ACHN (cell line): ENCODE data around the gene RPS6KA5.

Experiments
- DNase-seq: peaks from one replicate; pipeline ENCODE4 v3.0.0-alpha.2; 2015
- in situ Hi-C: cut with HindIII; loops from 2 replicates; pipeline ENCODE4 v1.10.0; 2017; ENCODE audit warnings: low sequenced_read_pairs, low pct_ligation_motif_present, low pct_unique_long_range_greater_than_20kb

The RPS6KA5 gene

GRCh38 chr14:91075553-91075952 is 15.1 kb upstream of the RPS6KA5 start:
- in situ Hi-C loops: no loop called here
- no peak for DNase-seq

- in situ Hi-C loops: no loop called here
These were observed 10.1 kb upstream of the RPS6KA5 start for GRCh38 chr14:91070572-91070971.

GRCh38 chr14:91068642-91069041 is 8.2 kb upstream of the RPS6KA5 start:
- in situ Hi-C loops: no loop called here
- DNase-seq: no peak

More at GRCh38 chr14:91070572-91070971, 10.1 kb upstream of the RPS6KA5 start:
- no peak for DNase-seq

- in situ Hi-C loops: no loop called here
These were observed 6.7 kb upstream of the RPS6KA5 start for GRCh38 chr14:91067186-91067585.

GRCh38 chr14:91065266-91065665 is 4.8 kb upstream of the RPS6KA5 start:
- in situ Hi-C loops: no loop called here
- DNase-seq: no peak

More at GRCh38 chr14:91067186-91067585, 6.7 kb upstream of the RPS6KA5 start:
- no peak for DNase-seq

- in situ Hi-C loops: no loop called here
- DNase-seq: peak; percentile 28
These were observed 2.7 kb upstream of the RPS6KA5 start for GRCh38 chr14:91063119-91063518.

- in situ Hi-C loops: no loop called here
- no peak for DNase-seq
These were observed 2.2 kb upstream of the RPS6KA5 start for GRCh38 chr14:91062600-91062999.

- in situ Hi-C loops: no loop called here
- DNase-seq: peak; percentile 2
These were observed 831 bp upstream of the RPS6KA5 start for GRCh38 chr14:91061056-91061887.

GRCh38 chr14:91059576-91060350 is 678 bp downstream of the RPS6KA5 start:
- in situ Hi-C loops: no loop called here
- DNase-seq: peak; percentile 19

GRCh38 chr14:91058042-91058581 is 2.3 kb downstream of the RPS6KA5 start:
- peak; percentile 80 for DNase-seq
- in situ Hi-C loops: no loop called here

- in situ Hi-C loops: no loop called here
- DNase-seq: no peak
These were observed 4.1 kb downstream of the RPS6KA5 start for GRCh38 chr14:91056361-91056760.

GRCh38 chr14:91055016-91055415 is 5.4 kb downstream of the RPS6KA5 start:
- no peak for DNase-seq
- in situ Hi-C loops: no loop called here

- DNase-seq: no peak
These were observed 11.8 kb downstream of the RPS6KA5 start for GRCh38 chr14:91048676-91049075.

GRCh38 chr14:91048265-91048664 is 12.2 kb downstream of the RPS6KA5 start:
- no peak for DNase-seq
- in situ Hi-C loops: no loop called here

More at GRCh38 chr14:91048676-91049075, 11.8 kb downstream of the RPS6KA5 start:
- in situ Hi-C loops: no loop called here

GRCh38 chr14:91047174-91047753 is 13.2 kb downstream of the RPS6KA5 start:
- in situ Hi-C loops: no loop called here
- no peak for DNase-seq

- no peak for DNase-seq
- in situ Hi-C loops: no loop called here
These were observed 13.9 kb downstream of the RPS6KA5 start for GRCh38 chr14:91046488-91047072.

GRCh38 chr14:91041450-91041849 is 19.0 kb downstream of the RPS6KA5 start:
- no peak for DNase-seq

GRCh38 chr14:91040545-91040944 is 19.9 kb downstream of the RPS6KA5 start:
- in situ Hi-C loops: no loop called here
- DNase-seq: no peak

More at GRCh38 chr14:91041450-91041849, 19.0 kb downstream of the RPS6KA5 start:
- in situ Hi-C loops: no loop called here

- no peak for DNase-seq
- in situ Hi-C loops: no loop called here
These were observed 22.0 kb downstream of the RPS6KA5 start for GRCh38 chr14:91038439-91038838.
